ENCODE results near the gene ALOXE3.
A peak's percentile ranks its signal among the peaks of the same experiment; 100 is the strongest.

Gene ALOXE3

GRCh38 chr17:8142158-8142886 lies 24.0 kb upstream of the ALOXE3 start:
- DNase-seq (ENCODE audit: low read depth, low spot score): no peak

GRCh38 chr17:8141741-8142140 lies 23.4 kb upstream of the ALOXE3 start:
- no peak for DNase-seq (ENCODE audit: low read depth, low spot score)

GRCh38 chr17:8141045-8141444 lies 22.7 kb upstream of the ALOXE3 start:
- DNase-seq (ENCODE audit: low read depth, low spot score): no peak

- no peak for DNase-seq (ENCODE audit: low read depth, low spot score)
Measured at GRCh38 chr17:8140065-8141029, 22.0 kb upstream of the ALOXE3 start.

GRCh38 chr17:8138672-8139371 lies 20.5 kb upstream of the ALOXE3 start:
- peak; percentile 98 for DNase-seq (ENCODE audit: low read depth, low spot score)

- no peak for DNase-seq (ENCODE audit: low read depth, low spot score)
Measured at GRCh38 chr17:8138374-8138671, 20.0 kb upstream of the ALOXE3 start.

- DNase-seq (ENCODE audit: low read depth, low spot score): no peak
Measured at GRCh38 chr17:8137645-8138373, 19.5 kb upstream of the ALOXE3 start.

GRCh38 chr17:8133941-8134340 lies 15.6 kb upstream of the ALOXE3 start:
- no peak for DNase-seq (ENCODE audit: low read depth, low spot score)

GRCh38 chr17:8133399-8133798 lies 15.1 kb upstream of the ALOXE3 start:
- no peak for DNase-seq (ENCODE audit: low read depth, low spot score)

GRCh38 chr17:8131844-8132441 lies 13.6 kb upstream of the ALOXE3 start:
- DNase-seq (ENCODE audit: low read depth, low spot score): no peak

GRCh38 chr17:8128125-8128784 lies 9.9 kb upstream of the ALOXE3 start:
- DNase-seq (ENCODE audit: low read depth, low spot score): no peak

- peak; percentile 67 for DNase-seq (ENCODE audit: low read depth, low spot score)
Measured at GRCh38 chr17:8126491-8127066, 8.3 kb upstream of the ALOXE3 start.

- DNase-seq (ENCODE audit: low read depth, low spot score): no peak
Measured at GRCh38 chr17:8125947-8126490, 7.7 kb upstream of the ALOXE3 start.

- peak; percentile 78 for DNase-seq (ENCODE audit: low read depth, low spot score)
Measured at GRCh38 chr17:8125154-8125946, 7.0 kb upstream of the ALOXE3 start.

GRCh38 chr17:8124350-8125153 lies 6.2 kb upstream of the ALOXE3 start:
- no peak for DNase-seq (ENCODE audit: low read depth, low spot score)

GRCh38 chr17:8123695-8124349 lies 5.5 kb upstream of the ALOXE3 start, which contains the start of gene HES7:
HES7 (minus strand) TSS chr17:8124106; CDS start chr17:8124084, 22 bp downstream.
- DNase-seq (ENCODE audit: low read depth, low spot score): no peak

GRCh38 chr17:8122924-8123694 lies 4.8 kb upstream of the ALOXE3 start:
- DNase-seq (ENCODE audit: low read depth, low spot score): peak; percentile 62
